Panc1 (cell line): ENCODE measurements around the gene CAPZA1.

Experiments
- SIN3A ChIP-seq: IDR thresholded peaks from 2 replicates; pipeline ENCODE4 v1.6.1; 2012; ENCODE audit warnings: low read depth, mild to moderate bottlenecking, low read length, moderate library complexity, borderline replicate concordance; ENCODE audit not compliant: insufficient read depth
- TCF7L2 ChIP-seq: IDR thresholded peaks from 2 replicates; pipeline ENCODE4 v1.6.1; 2011; ENCODE audit warnings: mild to moderate bottlenecking, low read depth, low read length, inconsistent platforms
- TF ChIP-seq, protein P1 (sequence below): fragments of 450-650 bp; IDR thresholded peaks from 2 replicates; pipeline ENCODE4 v1.5.1; 2017; ENCODE audit warnings: mild to moderate bottlenecking
- TF ChIP-seq, protein P2 (sequence below), 2 experiments: IDR thresholded peaks; 2 replicates each; pipeline ENCODE4 v1.6.1; 2011 to 2012; ENCODE audit warnings: low read depth in 2 of 2, control low read depth in 1 of 2, low read length in 1 of 2, mild to moderate bottlenecking in 1 of 2, moderate library complexity in 1 of 2; ENCODE audit not compliant: insufficient read depth in 1 of 2

DNA sequence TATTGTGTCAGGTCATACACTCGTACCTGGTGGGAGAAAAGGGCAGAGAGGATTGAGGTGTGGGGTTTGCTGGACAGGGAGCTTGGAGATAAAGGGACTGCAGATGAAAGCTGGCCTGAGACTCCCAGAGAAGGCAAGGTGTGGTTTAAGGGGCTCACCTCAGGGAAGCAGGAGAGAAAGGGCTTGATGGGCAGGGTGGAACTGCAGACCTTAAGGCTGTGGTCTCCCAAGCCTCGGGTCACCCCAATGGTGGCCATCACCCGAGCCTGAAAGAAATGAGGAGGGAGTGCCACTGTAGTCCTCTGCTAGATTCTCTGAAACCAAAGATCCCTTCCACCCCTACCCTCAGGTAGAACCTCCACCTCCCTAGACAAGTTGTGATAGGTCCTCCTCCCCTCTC lies 91.0 kb downstream of the CAPZA1 start:
- TF ChIP-seq, protein P1, sequence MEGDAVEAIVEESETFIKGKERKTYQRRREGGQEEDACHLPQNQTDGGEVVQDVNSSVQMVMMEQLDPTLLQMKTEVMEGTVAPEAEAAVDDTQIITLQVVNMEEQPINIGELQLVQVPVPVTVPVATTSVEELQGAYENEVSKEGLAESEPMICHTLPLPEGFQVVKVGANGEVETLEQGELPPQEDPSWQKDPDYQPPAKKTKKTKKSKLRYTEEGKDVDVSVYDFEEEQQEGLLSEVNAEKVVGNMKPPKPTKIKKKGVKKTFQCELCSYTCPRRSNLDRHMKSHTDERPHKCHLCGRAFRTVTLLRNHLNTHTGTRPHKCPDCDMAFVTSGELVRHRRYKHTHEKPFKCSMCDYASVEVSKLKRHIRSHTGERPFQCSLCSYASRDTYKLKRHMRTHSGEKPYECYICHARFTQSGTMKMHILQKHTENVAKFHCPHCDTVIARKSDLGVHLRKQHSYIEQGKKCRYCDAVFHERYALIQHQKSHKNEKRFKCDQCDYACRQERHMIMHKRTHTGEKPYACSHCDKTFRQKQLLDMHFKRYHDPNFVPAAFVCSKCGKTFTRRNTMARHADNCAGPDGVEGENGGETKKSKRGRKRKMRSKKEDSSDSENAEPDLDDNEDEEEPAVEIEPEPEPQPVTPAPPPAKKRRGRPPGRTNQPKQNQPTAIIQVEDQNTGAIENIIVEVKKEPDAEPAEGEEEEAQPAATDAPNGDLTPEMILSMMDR, result no peak
- TF ChIP-seq, protein P2, sequence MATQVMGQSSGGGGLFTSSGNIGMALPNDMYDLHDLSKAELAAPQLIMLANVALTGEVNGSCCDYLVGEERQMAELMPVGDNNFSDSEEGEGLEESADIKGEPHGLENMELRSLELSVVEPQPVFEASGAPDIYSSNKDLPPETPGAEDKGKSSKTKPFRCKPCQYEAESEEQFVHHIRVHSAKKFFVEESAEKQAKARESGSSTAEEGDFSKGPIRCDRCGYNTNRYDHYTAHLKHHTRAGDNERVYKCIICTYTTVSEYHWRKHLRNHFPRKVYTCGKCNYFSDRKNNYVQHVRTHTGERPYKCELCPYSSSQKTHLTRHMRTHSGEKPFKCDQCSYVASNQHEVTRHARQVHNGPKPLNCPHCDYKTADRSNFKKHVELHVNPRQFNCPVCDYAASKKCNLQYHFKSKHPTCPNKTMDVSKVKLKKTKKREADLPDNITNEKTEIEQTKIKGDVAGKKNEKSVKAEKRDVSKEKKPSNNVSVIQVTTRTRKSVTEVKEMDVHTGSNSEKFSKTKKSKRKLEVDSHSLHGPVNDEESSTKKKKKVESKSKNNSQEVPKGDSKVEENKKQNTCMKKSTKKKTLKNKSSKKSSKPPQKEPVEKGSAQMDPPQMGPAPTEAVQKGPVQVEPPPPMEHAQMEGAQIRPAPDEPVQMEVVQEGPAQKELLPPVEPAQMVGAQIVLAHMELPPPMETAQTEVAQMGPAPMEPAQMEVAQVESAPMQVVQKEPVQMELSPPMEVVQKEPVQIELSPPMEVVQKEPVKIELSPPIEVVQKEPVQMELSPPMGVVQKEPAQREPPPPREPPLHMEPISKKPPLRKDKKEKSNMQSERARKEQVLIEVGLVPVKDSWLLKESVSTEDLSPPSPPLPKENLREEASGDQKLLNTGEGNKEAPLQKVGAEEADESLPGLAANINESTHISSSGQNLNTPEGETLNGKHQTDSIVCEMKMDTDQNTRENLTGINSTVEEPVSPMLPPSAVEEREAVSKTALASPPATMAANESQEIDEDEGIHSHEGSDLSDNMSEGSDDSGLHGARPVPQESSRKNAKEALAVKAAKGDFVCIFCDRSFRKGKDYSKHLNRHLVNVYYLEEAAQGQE (IDR thresholded peaks at IDR 0.05; ENCODE audit: insufficient read depth in 1 of 2, low read depth in 2 of 2, low read length in 1 of 2), result no peak
- TF ChIP-seq SIN3A (no peak), TCF7L2 (no peak)
